Spleen (tissue), 7 donors: ENCODE data around the gene CEACAM18.
"Not testable (repeated sequence)": the region's sequence is repeated elsewhere in the genome, so short reads cannot be mapped to it uniquely, and the experiment has no call there.

Source experiments
- POLR2A ChIP-seq, 3 donors: fragments of 450-650 bp; IDR thresholded peaks; one replicate each; pipeline ENCODE4 v1.5.1; 2017; ENCODE audit warnings: antibody characterized with exemption in 3 of 3, mild to moderate bottlenecking in 1 of 3
- TF ChIP-seq, protein P1 (sequence below), 11 experiments: fragments of 200-600 bp in 7 of 11; fragments of 450-650 bp in 4 of 11; sonication (generic) in 4 of 11; IDR thresholded peaks in 8 of 11; conservative IDR thresholded peaks in 3 of 11; 1 replicate in 7 of 11; 2 replicates in 4 of 11; pipeline versions ENCODE4 v1.4.0 to v1.8.0; 2016 to 2021; ENCODE audit warnings: antibody characterized with exemption in 11 of 11, inconsistent platforms in 4 of 11, mild to moderate bottlenecking in 1 of 11
- donor health status: DM: no; HTN: no; CAD: no; lungs with moderate emphysema.
- donor health status: DM: no; HTN: no; CAD: no.
- donor health status: DM: no; HTN: no; CAD: no.

DNA sequence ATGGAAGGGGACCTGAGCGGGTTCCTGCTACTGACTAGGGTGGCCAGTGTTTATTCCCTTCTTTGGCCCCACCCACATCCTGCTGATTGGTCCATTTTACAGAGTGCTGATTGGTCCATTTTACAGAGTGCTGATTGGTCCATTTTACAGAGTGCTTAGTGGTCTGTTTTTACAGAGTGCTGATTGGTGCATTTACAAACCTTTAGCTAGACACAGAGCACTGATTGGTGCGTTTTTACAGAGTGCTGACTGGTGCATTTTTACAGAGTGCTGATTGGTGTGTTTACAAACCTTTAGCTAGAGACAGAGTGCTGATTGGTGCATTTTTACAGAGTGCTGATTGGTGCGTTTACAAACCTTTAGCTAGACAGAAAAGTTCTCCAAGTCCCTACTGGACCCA is 30.8 kb upstream of the CEACAM18 start:
- TF ChIP-seq, protein P1, sequence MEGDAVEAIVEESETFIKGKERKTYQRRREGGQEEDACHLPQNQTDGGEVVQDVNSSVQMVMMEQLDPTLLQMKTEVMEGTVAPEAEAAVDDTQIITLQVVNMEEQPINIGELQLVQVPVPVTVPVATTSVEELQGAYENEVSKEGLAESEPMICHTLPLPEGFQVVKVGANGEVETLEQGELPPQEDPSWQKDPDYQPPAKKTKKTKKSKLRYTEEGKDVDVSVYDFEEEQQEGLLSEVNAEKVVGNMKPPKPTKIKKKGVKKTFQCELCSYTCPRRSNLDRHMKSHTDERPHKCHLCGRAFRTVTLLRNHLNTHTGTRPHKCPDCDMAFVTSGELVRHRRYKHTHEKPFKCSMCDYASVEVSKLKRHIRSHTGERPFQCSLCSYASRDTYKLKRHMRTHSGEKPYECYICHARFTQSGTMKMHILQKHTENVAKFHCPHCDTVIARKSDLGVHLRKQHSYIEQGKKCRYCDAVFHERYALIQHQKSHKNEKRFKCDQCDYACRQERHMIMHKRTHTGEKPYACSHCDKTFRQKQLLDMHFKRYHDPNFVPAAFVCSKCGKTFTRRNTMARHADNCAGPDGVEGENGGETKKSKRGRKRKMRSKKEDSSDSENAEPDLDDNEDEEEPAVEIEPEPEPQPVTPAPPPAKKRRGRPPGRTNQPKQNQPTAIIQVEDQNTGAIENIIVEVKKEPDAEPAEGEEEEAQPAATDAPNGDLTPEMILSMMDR (IDR thresholded peaks at IDR 0.05 in 8 of 11, conservative IDR thresholded peaks at IDR 0.05 in 3 of 11), result not testable (repeated sequence)
- TF ChIP-seq POLR2A (IDR thresholded peaks at IDR 0.05), result not testable (repeated sequence)
